HG02973 (cell line): ENCODE measurements around the gene REST.
"Not testable (repeated sequence)": the region's sequence is repeated elsewhere in the genome, so short reads cannot be mapped to it uniquely, and the experiment has no call there.

Source experiments
- ATAC-seq: cut with Tn5 transposase; IDR thresholded peaks from one replicate; pipeline ENCODE4 v1.9.1; 2021; ENCODE audit warnings: moderate library complexity; ENCODE audit not compliant: unreplicated experiment

The REST gene

GRCh38 chr4:56908206-56909085, 746 bp downstream of the REST start:
- peak; percentile 61 for ATAC-seq

GRCh38 chr4:56909086-56909894, 1.6 kb downstream of the REST start:
- peak; percentile 27 for ATAC-seq

- ATAC-seq: no peak
These were observed 2.7 kb downstream of the REST start for GRCh38 chr4:56910172-56910967.

GRCh38 chr4:56914336-56914735, 6.6 kb downstream of the REST start:
- no peak for ATAC-seq

GRCh38 chr4:56914977-56915376, 7.3 kb downstream of the REST start:
- not testable (repeated sequence) for ATAC-seq

- no peak for ATAC-seq
These were observed 19.5 kb downstream of the REST start for GRCh38 chr4:56927196-56927595.

- no peak for ATAC-seq
These were observed 22.9 kb downstream of the REST start for GRCh38 chr4:56930638-56931037.

- ATAC-seq: no peak
These were observed 24.2 kb downstream of the REST start for GRCh38 chr4:56931924-56932323.

- no peak for ATAC-seq
These were observed 29.6 kb downstream of the REST start for GRCh38 chr4:56937262-56937661.

GRCh38 chr4:56939826-56940225, 32.1 kb downstream of the REST start:
- not testable (repeated sequence) for ATAC-seq

GRCh38 chr4:56940403-56940802, 32.7 kb downstream of the REST start:
- no peak for ATAC-seq

- ATAC-seq: no peak
These were observed 33.3 kb downstream of the REST start for GRCh38 chr4:56940971-56941370.

- ATAC-seq: no peak
These were observed 33.7 kb downstream of the REST start for GRCh38 chr4:56941403-56941802.

- no peak for ATAC-seq
These were observed 46.2 kb downstream of the REST start for GRCh38 chr4:56953680-56954520.

- ATAC-seq: no peak
These were observed 50.4 kb downstream of the REST start for GRCh38 chr4:56958111-56958517.

- ATAC-seq: no peak
These were observed 51.4 kb downstream of the REST start for GRCh38 chr4:56959100-56959499.

GRCh38 chr4:56961107-56961500, 53.4 kb downstream of the REST start:
- ATAC-seq: no peak

- ATAC-seq: no peak
These were observed 63.7 kb downstream of the REST start for GRCh38 chr4:56971383-56971782.

GRCh38 chr4:56972389-56972788, 64.7 kb downstream of the REST start:
- ATAC-seq: no peak

GRCh38 chr4:56972809-56973208, 65.1 kb downstream of the REST start:
- ATAC-seq: no peak
